ENCODE measurements around the gene SDK2.

The SDK2 gene

DNA sequence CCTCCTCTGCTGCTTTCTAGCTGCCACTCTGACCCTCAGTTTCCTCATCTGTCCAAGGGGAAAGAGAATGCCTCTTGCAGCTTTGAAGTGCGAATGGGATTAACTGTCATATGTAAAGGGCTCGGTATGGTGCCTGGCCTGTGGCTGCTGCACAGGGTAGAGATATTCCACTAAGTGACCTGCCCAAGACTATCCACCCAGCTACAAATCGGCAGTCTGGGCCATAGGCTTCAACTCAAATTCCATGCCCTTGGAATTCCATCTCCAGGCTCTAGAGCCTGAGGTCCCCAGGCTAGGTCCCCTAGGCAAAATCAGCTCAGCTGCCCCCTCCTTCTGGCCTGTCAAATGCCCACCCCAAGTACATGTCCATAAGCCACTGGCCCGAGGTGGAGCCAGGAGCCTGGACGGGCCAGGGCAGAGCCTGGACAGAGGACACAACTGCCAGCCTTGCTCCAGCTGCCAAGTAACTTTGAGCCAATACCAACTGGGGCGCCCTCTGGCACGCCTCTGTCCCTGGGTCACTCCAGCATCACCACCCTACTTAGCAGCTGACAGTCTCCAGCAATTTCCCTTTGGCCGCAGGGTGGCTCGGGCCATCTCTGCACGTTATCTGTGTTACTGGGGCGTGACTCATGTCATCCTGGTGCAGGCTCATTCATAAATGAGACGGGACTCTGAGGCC is 57.2 kb downstream of the SDK2 start:
- Mint-ChIP-seq H3K9me3 (no peaks in the 10 kb centered on the region), H3K27ac (no peak overlapping the region), H3K4me1 (peaks cover 64 to 88% of the 10 kb centered on the region in 2 donors), H3K36me3 (no peaks in the 10 kb centered on the region), H3K27me3 (no peaks in the 10 kb centered on the region), H3K4me3 (no peak overlapping the region)
- ATAC-seq (replicated peaks) (peak; percentile 15 to 24), DNase-seq (no peak)

DNA sequence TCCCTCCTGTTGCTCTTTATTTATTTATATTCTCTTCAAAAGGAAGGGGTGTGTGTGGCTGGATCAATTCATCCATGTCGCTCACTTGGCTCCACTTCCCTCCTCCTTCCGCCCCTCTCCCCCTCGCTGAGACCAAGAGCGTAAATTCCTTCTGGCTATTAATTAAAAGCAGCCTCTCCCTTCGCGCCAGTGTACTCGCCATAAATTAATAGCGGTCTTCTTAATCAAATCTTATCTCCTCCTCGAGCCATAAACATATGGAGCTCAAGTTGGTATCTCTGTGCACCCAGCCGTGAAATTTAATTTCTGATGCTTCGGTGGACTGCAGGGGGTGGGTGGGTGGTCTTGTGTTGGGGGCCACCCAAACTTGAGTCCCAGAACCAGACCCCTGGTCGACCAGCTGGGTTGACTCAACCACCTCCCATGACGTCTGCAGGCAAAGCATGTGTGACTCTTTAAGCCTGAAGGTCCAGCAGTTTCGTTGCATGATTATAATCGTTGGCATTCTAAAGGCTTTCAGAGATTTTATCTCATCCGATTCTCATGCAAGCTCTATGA is 57.9 kb downstream of the SDK2 start:
- Mint-ChIP-seq H3K9me3 (no peaks in the 10 kb centered on the region), H3K4me1 (peaks cover 59 to 81% of the 10 kb centered on the region in 2 donors), H3K4me3 (no peak overlapping the region), H3K27me3 (no peaks in the 10 kb centered on the region), H3K36me3 (no peaks in the 10 kb centered on the region), H3K27ac (no peak overlapping the region)
- DNase-seq, result no peak
- no peak for ATAC-seq (replicated peaks)

DNA sequence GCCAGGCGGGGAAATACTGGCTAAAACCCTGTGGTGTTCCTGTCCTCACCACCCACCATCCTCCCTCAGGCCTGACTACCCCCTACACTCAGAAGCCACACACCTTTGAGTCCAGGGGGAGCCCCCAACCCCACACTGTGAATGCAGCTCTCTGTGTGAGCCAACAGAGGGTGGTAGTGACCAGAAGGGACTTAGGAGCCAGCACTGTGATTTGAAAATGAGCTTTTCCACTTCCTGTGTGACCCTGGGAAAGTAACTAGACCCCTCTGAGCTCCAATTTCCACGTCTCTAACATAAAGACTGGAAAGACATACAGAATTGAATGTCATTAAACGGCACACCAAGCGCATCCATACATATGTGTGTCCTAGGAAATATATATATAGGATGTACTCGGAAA is 58.7 kb downstream of the SDK2 start:
- no peaks in the 10 kb centered on the region for H3K36me3 Mint-ChIP-seq
- peak; percentile 62 to 68 for ATAC-seq (replicated peaks)
- H3K9me3 Mint-ChIP-seq, result no peaks in the 10 kb centered on the region
- H3K4me3 Mint-ChIP-seq, result no peak overlapping the region
- peaks cover 58 to 75% of the 10 kb centered on the region in 2 donors for H3K4me1 Mint-ChIP-seq
- H3K27ac Mint-ChIP-seq, result no peak overlapping the region
- DNase-seq, result no peak
- no peaks in the 10 kb centered on the region for H3K27me3 Mint-ChIP-seq

GRCh38 chr17:73584987-73585386 is 59.3 kb downstream of the SDK2 start:
- H3K27me3 Mint-ChIP-seq, result no peaks in the 10 kb centered on the region
- no peak for ATAC-seq (replicated peaks)
- H3K9me3 Mint-ChIP-seq, result no peaks in the 10 kb centered on the region
- no peak overlapping the region for H3K4me3 Mint-ChIP-seq
- H3K36me3 Mint-ChIP-seq, result no peaks in the 10 kb centered on the region
- H3K4me1 Mint-ChIP-seq, result peaks cover 55 to 73% of the 10 kb centered on the region in 2 donors
- H3K27ac Mint-ChIP-seq, result peak overlapping the region; percentile 47
- DNase-seq, result no peak

DNA sequence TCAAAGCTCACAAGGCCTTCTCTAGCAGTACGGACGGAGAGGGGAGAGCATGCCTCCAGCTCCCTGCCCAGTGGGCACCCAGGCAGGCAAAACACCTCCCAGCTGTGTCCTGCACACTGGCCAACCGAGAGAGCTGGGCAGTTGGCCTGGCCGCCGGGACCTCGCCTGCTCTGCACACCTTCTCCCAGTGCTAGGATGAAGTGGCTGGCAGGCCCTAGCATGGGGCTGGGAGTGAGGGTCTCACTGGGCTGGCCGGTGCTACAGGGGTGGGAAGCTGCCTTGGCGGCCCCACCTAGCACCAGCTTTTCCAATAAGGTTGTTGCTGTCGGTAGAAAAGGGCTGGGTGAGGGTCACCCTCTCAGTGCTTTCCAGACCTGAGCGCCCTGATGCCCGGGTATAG is 60.2 kb downstream of the SDK2 start:
- no peak overlapping the region for H3K27ac Mint-ChIP-seq
- no peaks in the 10 kb centered on the region for H3K27me3 Mint-ChIP-seq
- DNase-seq (no peak), ATAC-seq (replicated peaks) (no peak)
- peaks cover 50 to 71% of the 10 kb centered on the region in 2 donors for H3K4me1 Mint-ChIP-seq
- H3K4me3 Mint-ChIP-seq, result no peak overlapping the region
- H3K36me3 Mint-ChIP-seq, result no peaks in the 10 kb centered on the region
- H3K9me3 Mint-ChIP-seq, result no peaks in the 10 kb centered on the region

GRCh38 chr17:73582821-73583220 is 61.4 kb downstream of the SDK2 start:
- Mint-ChIP-seq H3K4me3 (no peak overlapping the region), H3K27me3 (no peaks in the 10 kb centered on the region), H3K4me1 (peaks cover 48 to 73% of the 10 kb centered on the region in 2 donors), H3K27ac (no peak overlapping the region), H3K36me3 (no peaks in the 10 kb centered on the region), H3K9me3 (no peaks in the 10 kb centered on the region)
- DNase-seq (no peak), ATAC-seq (replicated peaks) (no peak)

DNA sequence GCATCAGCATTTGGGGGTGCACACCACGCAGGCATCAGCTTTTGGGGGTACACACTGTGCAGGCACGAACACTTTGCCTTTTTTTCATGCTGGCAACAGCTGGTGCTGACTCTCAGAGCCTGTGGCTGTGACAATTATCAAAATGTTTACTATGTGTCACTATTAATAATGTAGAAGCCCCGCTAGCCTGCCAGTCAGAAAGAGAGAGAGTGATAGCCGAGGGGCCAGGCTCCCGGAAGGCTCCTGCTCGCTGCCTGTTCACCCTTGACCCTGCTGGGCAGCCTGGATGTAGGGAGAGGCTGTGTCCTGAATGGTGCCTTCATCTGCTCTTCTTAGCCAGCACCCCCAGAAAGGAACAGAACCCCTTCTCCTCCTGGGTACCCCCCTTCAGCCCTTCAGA is 61.9 kb downstream of the SDK2 start:
- Mint-ChIP-seq H3K27me3 (no peaks in the 10 kb centered on the region), H3K27ac (no peak overlapping the region), H3K9me3 (no peaks in the 10 kb centered on the region), H3K36me3 (no peaks in the 10 kb centered on the region), H3K4me1 (peaks cover 48 to 73% of the 10 kb centered on the region in 2 donors), H3K4me3 (no peak overlapping the region)
- ATAC-seq (replicated peaks), result no peak
- DNase-seq, result no peak

- Mint-ChIP-seq H3K27ac (no peak overlapping the region), H3K9me3 (no peaks in the 10 kb centered on the region), H3K36me3 (no peaks in the 10 kb centered on the region), H3K27me3 (no peaks in the 10 kb centered on the region), H3K4me1 (peaks cover 44 to 71% of the 10 kb centered on the region in 2 donors), H3K4me3 (no peak overlapping the region)
- DNase-seq (no peak), ATAC-seq (replicated peaks) (no peak)
Observed at GRCh38 chr17:73581379-73581778, 62.9 kb downstream of the SDK2 start.

- no peak for DNase-seq
- ATAC-seq (replicated peaks), result no peak
- Mint-ChIP-seq H3K27ac (no peak overlapping the region), H3K4me1 (peaks cover 48 to 69% of the 10 kb centered on the region in 2 donors), H3K36me3 (no peaks in the 10 kb centered on the region), H3K4me3 (no peak overlapping the region), H3K9me3 (no peaks in the 10 kb centered on the region), H3K27me3 (no peaks in the 10 kb centered on the region)
Observed at GRCh38 chr17:73580073-73580710, 64.1 kb downstream of the SDK2 start.

- Mint-ChIP-seq H3K4me1 (peaks cover 52 to 68% of the 10 kb centered on the region in 2 donors), H3K9me3 (no peaks in the 10 kb centered on the region), H3K27me3 (no peaks in the 10 kb centered on the region), H3K36me3 (peaks cover 0 to 3% of the 10 kb centered on the region in 2 donors), H3K27ac (no peak overlapping the region), H3K4me3 (no peak overlapping the region)
- ATAC-seq (replicated peaks) (no peak), DNase-seq (no peak)
Observed at GRCh38 chr17:73576556-73577098, 67.6 kb downstream of the SDK2 start.

DNA sequence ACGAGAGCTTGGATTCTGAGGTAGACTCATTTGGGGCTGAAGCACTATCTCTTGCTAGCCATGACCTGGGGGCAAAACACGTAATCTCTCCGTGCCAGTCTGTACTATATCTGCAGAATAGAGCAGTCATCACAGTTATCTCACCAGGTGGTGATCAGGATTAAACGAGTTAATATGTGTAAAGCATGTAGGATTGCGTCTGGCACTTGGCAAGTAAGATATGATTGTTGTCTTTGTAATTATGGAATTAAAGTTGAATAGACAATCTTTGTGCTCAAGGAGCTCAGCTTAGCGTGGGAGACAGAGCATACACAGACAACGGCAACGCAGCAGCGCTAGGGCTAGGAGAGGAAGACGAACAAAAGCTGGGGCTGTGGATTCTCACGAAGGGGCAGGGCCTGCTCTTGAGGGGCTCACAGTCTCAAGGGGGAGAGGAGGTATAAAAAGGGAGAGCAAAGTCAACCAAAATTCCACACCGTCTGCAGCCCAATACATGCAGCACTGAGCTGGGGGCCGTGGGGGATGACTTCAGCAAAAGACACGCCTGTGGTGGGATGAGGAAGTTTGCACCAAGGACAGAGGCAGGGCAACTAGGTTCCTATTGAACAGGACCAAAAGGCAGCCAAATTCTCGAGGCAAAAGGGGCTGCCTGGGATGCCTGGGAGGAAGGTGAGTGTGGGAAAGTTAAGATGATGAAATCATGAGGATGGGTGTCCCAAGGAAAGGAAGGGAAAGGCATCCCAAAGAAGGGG is 68.6 kb downstream of the SDK2 start:
- no peak overlapping the region for H3K27ac Mint-ChIP-seq
- no peaks in the 10 kb centered on the region for H3K27me3 Mint-ChIP-seq
- H3K36me3 Mint-ChIP-seq, result peaks cover 0 to 3% of the 10 kb centered on the region in 2 donors
- H3K9me3 Mint-ChIP-seq, result no peaks in the 10 kb centered on the region
- peaks cover 53 to 74% of the 10 kb centered on the region in 2 donors for H3K4me1 Mint-ChIP-seq
- no peak for ATAC-seq (replicated peaks)
- DNase-seq, result no peak
- no peak overlapping the region for H3K4me3 Mint-ChIP-seq

DNA sequence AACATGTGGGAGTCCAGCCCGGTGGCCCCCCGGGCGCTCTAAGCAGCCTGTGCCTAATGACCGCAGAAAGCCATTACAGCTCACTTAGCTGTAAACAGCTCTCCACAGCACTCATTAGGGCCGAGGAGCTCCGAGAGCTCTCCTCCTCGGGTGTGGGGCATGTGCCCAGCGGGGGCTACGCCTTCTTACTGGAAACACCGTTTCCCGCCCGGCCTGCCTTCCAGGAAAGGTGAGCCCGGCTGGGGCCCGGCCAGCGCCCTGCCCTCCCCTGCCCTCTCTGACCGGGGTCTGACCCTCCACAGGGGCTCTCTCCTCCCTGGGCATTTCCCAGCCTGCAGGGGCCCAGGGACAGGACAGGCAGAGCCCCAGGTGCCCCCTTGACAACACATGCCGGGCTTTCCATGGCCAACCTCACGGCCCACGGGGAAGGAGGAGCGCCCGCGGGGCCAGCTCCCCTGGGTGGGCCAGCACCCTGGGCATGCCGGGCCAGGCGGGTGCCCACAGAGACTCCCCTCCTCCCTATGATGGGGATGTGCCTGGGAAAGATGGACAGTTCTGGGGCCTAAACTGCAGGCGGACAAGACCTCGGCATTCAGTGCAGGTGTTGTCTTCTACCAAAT is 72.6 kb downstream of the SDK2 start:
- Mint-ChIP-seq H3K4me3 (no peak overlapping the region), H3K36me3 (peaks cover 0 to 3% of the 10 kb centered on the region in 2 donors), H3K27ac (no peak overlapping the region), H3K27me3 (no peaks in the 10 kb centered on the region), H3K9me3 (no peaks in the 10 kb centered on the region), H3K4me1 (peaks cover 43 to 62% of the 10 kb centered on the region in 2 donors)
- ATAC-seq (replicated peaks) (no peak), DNase-seq (no peak)

GRCh38 chr17:73569762-73570319 is 74.4 kb downstream of the SDK2 start:
- Mint-ChIP-seq H3K36me3 (peaks cover 0 to 3% of the 10 kb centered on the region in 2 donors), H3K27ac (no peak overlapping the region), H3K4me3 (no peak overlapping the region), H3K27me3 (no peaks in the 10 kb centered on the region), H3K4me1 (peaks cover 35 to 55% of the 10 kb centered on the region in 2 donors), H3K9me3 (no peaks in the 10 kb centered on the region)
- ATAC-seq (replicated peaks), result no peak
- no peak for DNase-seq

- no peaks in the 10 kb centered on the region for H3K9me3 Mint-ChIP-seq
- no peak for ATAC-seq (replicated peaks)
- no peak overlapping the region for H3K4me3 Mint-ChIP-seq
- H3K36me3 Mint-ChIP-seq, result peaks cover 0 to 3% of the 10 kb centered on the region in 2 donors
- H3K4me1 Mint-ChIP-seq, result peaks cover 34 to 57% of the 10 kb centered on the region in 2 donors
- no peak overlapping the region for H3K27ac Mint-ChIP-seq
- no peaks in the 10 kb centered on the region for H3K27me3 Mint-ChIP-seq
- no peak for DNase-seq
Observed at GRCh38 chr17:73568934-73569333, 75.3 kb downstream of the SDK2 start.

All from stimulated activated naive B cell treated with anti-CD40 and anti-IgM and Interleukin-4, amounts not matched to agents 10 μg/mL and 1 μg/mL and 100 μg/mL, for 72 hours (primary cell).